K562 (cell line): ENCODE data around the gene CNR2. TPM values are rescaled to one million over a fixed set of nuclear protein-coding genes. Genes with fewer than 3 reads are reported as not detected.

Experiments used
- BCOR ChIP-seq: fragments of 450-650 bp; IDR thresholded peaks from 2 replicates; pipeline ENCODE4 v1.6.1; 2016
- BMI1 ChIP-seq: fragments of 150-350 bp; IDR thresholded peaks from 2 replicates; pipeline ENCODE4 v1.6.1; 2014; ENCODE audit warnings: low read length
- CC2D1A ChIP-seq: fragments of 450-650 bp; IDR thresholded peaks from 2 replicates; pipeline ENCODE4 v1.6.1; 2017; ENCODE audit warnings: mild to moderate bottlenecking
- DEAF1 ChIP-seq: fragments of 450-650 bp; formaldehyde crosslinking; IDR thresholded peaks from 2 replicates; pipeline ENCODE4 v1.4.0; 2020; ENCODE audit warnings: mild to moderate bottlenecking, moderate library complexity
- E2F1 ChIP-seq: sonication (generic); formaldehyde crosslinking; IDR thresholded peaks from 2 replicates; pipeline ENCODE4 v1.8.1; 2023; ENCODE audit warnings: mild to moderate bottlenecking, missing genetic modification reagents, moderate library complexity
- ELF2 ChIP-seq: fragments of 250-450 bp; sonication (Bioruptor Pico); IDR thresholded peaks from 2 replicates; pipeline ENCODE4 v1.5.0; 2021; ENCODE audit warnings: mild to moderate bottlenecking
- EP300 ChIP-seq: IDR thresholded peaks from 2 replicates; pipeline ENCODE4 v1.6.1; 2012; ENCODE audit warnings: low read length, improper control_type of control experiment
- GTF2A2 ChIP-seq: IDR thresholded peaks from 2 replicates; pipeline ENCODE4 v1.6.1; 2016; ENCODE audit warnings: mild to moderate bottlenecking, missing genetic modification characterization, missing compliant biosample characterization
- HBP1 ChIP-seq: fragments of 450-650 bp; formaldehyde crosslinking; IDR thresholded peaks from 2 replicates; pipeline ENCODE4 v1.4.0; 2022; ENCODE audit warnings: missing genetic modification characterization
- HMGN3 ChIP-seq: IDR thresholded peaks from 2 replicates; pipeline ENCODE4 v1.6.1; 2011; ENCODE audit warnings: borderline replicate concordance, low read depth, mild to moderate bottlenecking, mixed read lengths, low read length; ENCODE audit not compliant: insufficient read length; ENCODE audit errors: extremely low read depth
- KAT2B ChIP-seq: IDR thresholded peaks from one replicate; pipeline ENCODE4 v1.6.1; 2012; ENCODE audit warnings: low read depth, mild to moderate bottlenecking, control low read depth, inconsistent platforms, low read length, moderate library complexity
- KLF10 ChIP-seq: fragments of 250-450 bp; sonication (Bioruptor Pico); IDR thresholded peaks from 2 replicates; pipeline ENCODE4 v1.6.1; 2021; ENCODE audit warnings: matching md5 sums
- NCOA6 ChIP-seq: fragments of 450-650 bp; IDR thresholded peaks from 2 replicates; pipeline ENCODE4 v1.6.1; 2017; ENCODE audit warnings: mild to moderate bottlenecking
- NEUROD1 ChIP-seq: fragments of 150-350 bp; IDR thresholded peaks from 2 replicates; pipeline ENCODE4 v1.6.1; 2014; ENCODE audit warnings: borderline replicate concordance, low read length, low read depth; ENCODE audit not compliant: partially characterized antibody
- PCBP1 ChIP-seq: fragments of 200-400 bp; formaldehyde crosslinking; IDR thresholded peaks from 2 replicates; pipeline ENCODE4 v1.6.1; 2018; ENCODE audit warnings: mild to moderate bottlenecking, low read depth, low read length; ENCODE audit not compliant: poor library complexity, severe bottlenecking
- RBBP5 ChIP-seq: fragments of 200-600 bp; sonication (generic); IDR thresholded peaks from 2 replicates; pipeline ENCODE4 v1.6.1; 2012; ENCODE audit warnings: borderline replicate concordance, mild to moderate bottlenecking, low read length, control low read depth, inconsistent platforms; ENCODE audit not compliant: insufficient read depth, poor library complexity, severe bottlenecking
- SNAPC5 ChIP-seq: fragments of 250-450 bp; sonication (Bioruptor Pico); IDR thresholded peaks from 2 replicates; pipeline ENCODE4 v1.8.0; 2021; ENCODE audit warnings: moderate library complexity, mild to moderate bottlenecking, inconsistent platforms
- SNIP1 ChIP-seq: fragments of 450-650 bp; IDR thresholded peaks from 2 replicates; pipeline ENCODE4 v1.7.1; 2017; ENCODE audit warnings: low read depth, mild to moderate bottlenecking
- TAF7 ChIP-seq: fragments of 450-650 bp; IDR thresholded peaks from 2 replicates; pipeline ENCODE4 v1.6.1; 2016; ENCODE audit warnings: missing genetic modification characterization, missing compliant biosample characterization
- TFAP4 ChIP-seq: sonication (generic); formaldehyde crosslinking; IDR thresholded peaks from 2 replicates; pipeline ENCODE4 v1.8.0; 2022; ENCODE audit warnings: missing genetic modification reagents, mild to moderate bottlenecking, moderate library complexity, borderline replicate concordance
- ZC3H4 ChIP-seq: sonication (generic); formaldehyde crosslinking; IDR thresholded peaks from 2 replicates; pipeline ENCODE4 v1.9.0; 2021; ENCODE audit warnings: missing genetic modification reagents, borderline replicate concordance
- ZNF146 ChIP-seq: IDR thresholded peaks from one replicate; pipeline ENCODE4 v1.6.1; 2018; ENCODE audit warnings: missing compliant biosample characterization; ENCODE audit not compliant: unreplicated experiment
- ZNF431 ChIP-seq: sonication (generic); formaldehyde crosslinking; IDR thresholded peaks from 2 replicates; pipeline ENCODE4 v1.8.0; 2022; ENCODE audit warnings: mild to moderate bottlenecking, missing genetic modification reagents
- ZNF668 ChIP-seq: fragments of 250-450 bp; sonication (Bioruptor Pico); IDR thresholded peaks from 2 replicates; pipeline ENCODE4 v1.8.0; 2022; ENCODE audit warnings: mild to moderate bottlenecking, inconsistent platforms
- polyA plus RNA-seq, 8 experiments: library from polyadenylated mRNA; depleted of rRNA in 4 of 8; stranded (reverse) in 5 of 8; unstranded in 3 of 8; fragments of >200 nt; fragmentation: Nextera tagmentation in 2 of 8; fragmentation: Illumina TruSeq in 1 of 8; extraction: Ambion mirVana in 2 of 8; extraction: Trizol in 1 of 8; gene quantifications; 2 replicates each; pipeline versions ENCODE4 v1.2.1 to v1.2.3, GENCODE V29; 2011 to 2014; ENCODE audit warnings: inconsistent platforms in 1 of 8, missing spikeins in 1 of 8
- total RNA-seq, 7 experiments: library from RNA; depleted of rRNA in 6 of 7; stranded (reverse); fragments of >200 nt in 6 of 7; fragmentation: Illumina TruSeq in 2 of 7; extraction: Trizol in 2 of 7; gene quantifications; 2 replicates each; pipeline versions ENCODE4 v1.2.1 to v1.2.3, GENCODE V29; 2011 to 2021; ENCODE audit warnings: low replicate concordance in 1 of 7

The CNR2 gene
- total and polyA plus RNA-seq, 9 of the 15 experiments (the other 6 are each of a cell fraction or from before 2014, with no cell fraction given) = not detected

GRCh38 chr1:23959461-23960290 lies 46.5 kb upstream of the CNR2 start, which contains the start of gene PNRC2 (continued):
- TF ChIP-seq PCBP1 = peak; percentile 78
- TF ChIP-seq ZNF431 (CRISPR knock-in tag) = peak; percentile 43; the same call in 1 of the 2 replicates
- no peak for TF ChIP-seq NCOA6
- TF ChIP-seq ELF2 (CRISPR knock-in tag) = peak; percentile 71; the same call in 1 of the 2 replicates
- TF ChIP-seq EP300 = no peak
- TF ChIP-seq HMGN3 = peak; percentile 45
- 0 out of 2 replicates have a peak, but pooled peaks have one; percentile 52 for TF ChIP-seq HBP1 (CRISPR knock-in tag)
- peak; percentile 93 for TF ChIP-seq E2F1 (CRISPR knock-in tag)
- TF ChIP-seq SNAPC5 (CRISPR knock-in tag) = no peak
- no peak for TF ChIP-seq ZC3H4
- no peak for TF ChIP-seq BMI1
- TF ChIP-seq GTF2A2 (tag) = peak; percentile 37; the same call in 1 of the 2 replicates
- no peak for TF ChIP-seq ZNF146 (CRISPR knock-in tag)
- peak; percentile 30 for TF ChIP-seq NEUROD1
- peak; percentile 87 for TF ChIP-seq RBBP5
- TF ChIP-seq BCOR = peak; percentile 43; the same call in 1 of the 2 replicates
- TF ChIP-seq SNIP1 = no peak
- peak; percentile 55 for TF ChIP-seq CC2D1A
- TF ChIP-seq TAF7 = peak; percentile 99
- TF ChIP-seq DEAF1 (CRISPR knock-in tag) = peak; percentile 7; the same call in 1 of the 2 replicates
- TF ChIP-seq TFAP4 = peak; percentile 69; the same call in 1 of the 2 replicates
- no peak for TF ChIP-seq KLF10
- no peak for TF ChIP-seq ZNF668
- TF ChIP-seq KAT2B = no peak
